Brain microvascular endothelial cell (primary cell): ENCODE data around the gene FOXG1.

Experiments used
- DNase-seq: peaks from one replicate; pipeline ENCODE4 v3.0.0-alpha.2; 2020
- H3K27ac ChIP-seq: fragments of 250-450 bp; sonication (Bioruptor Pico); 2 replicates; pipeline ENCODE4 v1.5.1; 2020; ENCODE audit warnings: mild to moderate bottlenecking, moderate library complexity
- H3K27me3 ChIP-seq: fragments of 250-450 bp; sonication (Bioruptor Pico); replicated peaks from 2 replicates; pipeline ENCODE4 v1.5.1; 2020; ENCODE audit warnings: mild to moderate bottlenecking
- H3K36me3 ChIP-seq: fragments of 250-450 bp; sonication (Bioruptor Pico); replicated peaks from 2 replicates; pipeline ENCODE4 v1.5.1; 2020; ENCODE audit warnings: mild to moderate bottlenecking
- H3K4me3 ChIP-seq: 2 replicates; pipeline ENCODE4 v1.5.1; 2011; ENCODE audit warnings: low read depth, mild to moderate bottlenecking, control low read depth, low read length, moderate library complexity
- in situ Hi-C: cut with HindIII; loops from 2 replicates; pipeline ENCODE4 v1.10.0; 2017; ENCODE audit warnings: low sequenced_read_pairs, low pct_ligation_motif_present
- TF ChIP-seq, protein P1 (sequence below): IDR thresholded peaks from 2 replicates; pipeline ENCODE4 v1.5.1; 2011; ENCODE audit warnings: low read depth, mild to moderate bottlenecking, moderate library complexity, low read length, control low read depth, inconsistent platforms; ENCODE audit errors: missing control alignments

FOXG1 gene

DNA sequence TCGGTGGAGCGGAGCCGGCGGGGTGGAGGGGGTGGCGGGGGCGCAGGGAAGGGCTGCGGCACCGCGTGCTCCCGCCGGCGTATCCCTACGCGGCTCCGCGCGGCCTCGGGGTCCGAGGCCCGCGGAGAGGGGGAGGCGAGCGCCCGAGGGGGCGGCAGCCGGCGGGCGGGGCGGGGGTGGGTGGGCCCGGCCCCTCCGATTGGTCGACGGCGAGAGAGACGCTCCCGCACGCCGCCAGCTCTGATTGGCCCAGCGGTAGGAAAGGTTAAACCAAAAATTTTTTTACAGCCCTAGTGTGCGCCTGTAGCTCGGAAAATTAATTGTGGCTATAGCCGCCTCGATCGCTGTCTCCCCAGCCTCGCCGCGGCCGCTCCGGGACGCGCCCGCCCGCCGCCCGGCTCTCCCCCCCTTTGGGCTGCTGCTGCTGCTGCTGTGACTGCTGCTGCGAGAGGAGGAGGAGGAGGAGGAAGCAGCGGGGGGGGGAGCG, at the start of gene FOXG1:
FOXG1 (plus strand) TSS at position 319 of the 487 bp plus-strand sequence. CDS start 493 bp downstream, outside the sequence.
- TF ChIP-seq, protein P1, sequence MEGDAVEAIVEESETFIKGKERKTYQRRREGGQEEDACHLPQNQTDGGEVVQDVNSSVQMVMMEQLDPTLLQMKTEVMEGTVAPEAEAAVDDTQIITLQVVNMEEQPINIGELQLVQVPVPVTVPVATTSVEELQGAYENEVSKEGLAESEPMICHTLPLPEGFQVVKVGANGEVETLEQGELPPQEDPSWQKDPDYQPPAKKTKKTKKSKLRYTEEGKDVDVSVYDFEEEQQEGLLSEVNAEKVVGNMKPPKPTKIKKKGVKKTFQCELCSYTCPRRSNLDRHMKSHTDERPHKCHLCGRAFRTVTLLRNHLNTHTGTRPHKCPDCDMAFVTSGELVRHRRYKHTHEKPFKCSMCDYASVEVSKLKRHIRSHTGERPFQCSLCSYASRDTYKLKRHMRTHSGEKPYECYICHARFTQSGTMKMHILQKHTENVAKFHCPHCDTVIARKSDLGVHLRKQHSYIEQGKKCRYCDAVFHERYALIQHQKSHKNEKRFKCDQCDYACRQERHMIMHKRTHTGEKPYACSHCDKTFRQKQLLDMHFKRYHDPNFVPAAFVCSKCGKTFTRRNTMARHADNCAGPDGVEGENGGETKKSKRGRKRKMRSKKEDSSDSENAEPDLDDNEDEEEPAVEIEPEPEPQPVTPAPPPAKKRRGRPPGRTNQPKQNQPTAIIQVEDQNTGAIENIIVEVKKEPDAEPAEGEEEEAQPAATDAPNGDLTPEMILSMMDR, result no peak
- Histone ChIP-seq H3K36me3 (no peaks in the 10 kb centered on the region), H3K27me3 (peaks cover 40% of the 10 kb centered on the region), H3K27ac (no peak within 1 kb of the TSS), H3K4me3 (peak within 1 kb of the TSS; percentile 27)
- in situ Hi-C loops, result loop anchor here (25.0 kb wide), 1 partner anchor 771 kb away; no protein-coding TSS in a partner anchor
- no peak for DNase-seq

DNA sequence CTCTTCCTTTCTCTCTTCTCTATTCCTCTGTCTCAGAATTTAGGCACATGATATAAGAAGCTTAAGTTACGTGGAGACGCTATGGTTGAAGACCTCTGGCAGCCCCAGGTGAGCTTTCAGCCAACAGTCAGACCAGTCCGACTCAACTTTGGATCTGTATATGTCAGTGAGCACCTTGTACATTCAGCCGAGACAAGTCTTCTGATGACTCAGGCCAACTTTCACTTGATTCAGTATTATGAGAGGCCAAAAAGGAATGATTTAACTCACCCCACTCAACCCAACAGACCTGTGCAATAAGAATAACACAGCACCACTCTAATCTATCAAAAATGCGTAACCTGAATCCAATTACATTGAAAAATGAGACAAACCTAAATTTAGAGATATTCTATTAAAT, 47.5 kb upstream of the FOXG1 start:
- H3K36me3 ChIP-seq, result no peaks in the 10 kb centered on the region
- no peak overlapping the region for H3K4me3 ChIP-seq
- DNase-seq, result no peak
- in situ Hi-C loops, result no loop called here
- H3K27me3 ChIP-seq, result no peaks in the 10 kb centered on the region
- TF ChIP-seq, protein P1, result no peak
- H3K27ac ChIP-seq, result no peak overlapping the region

DNA sequence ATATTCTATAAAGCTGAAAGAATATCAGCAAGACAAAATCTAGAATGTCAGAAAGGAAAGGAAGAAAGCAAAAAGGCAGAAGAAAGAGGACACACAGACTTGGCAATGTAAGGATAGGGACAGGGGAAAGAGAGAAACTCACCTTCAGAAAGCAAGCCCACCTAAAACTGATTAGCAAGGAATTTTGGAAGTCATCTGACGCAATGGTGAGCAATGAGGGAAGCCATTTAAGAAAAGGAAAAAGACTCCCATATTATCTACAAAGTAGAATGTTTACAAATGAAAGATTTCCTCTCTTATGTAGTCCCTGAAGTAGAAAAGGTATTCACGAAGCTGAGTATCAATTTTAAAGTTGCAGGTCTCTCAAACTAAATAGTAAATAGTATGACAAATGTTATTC, 35.2 kb upstream of the FOXG1 start:
- Histone ChIP-seq H3K36me3 (no peaks in the 10 kb centered on the region), H3K27me3 (no peaks in the 10 kb centered on the region), H3K4me3 (no peak overlapping the region), H3K27ac (no peak overlapping the region)
- TF ChIP-seq, protein P1, result no peak
- in situ Hi-C loops, result no loop called here
- no peak for DNase-seq

DNA sequence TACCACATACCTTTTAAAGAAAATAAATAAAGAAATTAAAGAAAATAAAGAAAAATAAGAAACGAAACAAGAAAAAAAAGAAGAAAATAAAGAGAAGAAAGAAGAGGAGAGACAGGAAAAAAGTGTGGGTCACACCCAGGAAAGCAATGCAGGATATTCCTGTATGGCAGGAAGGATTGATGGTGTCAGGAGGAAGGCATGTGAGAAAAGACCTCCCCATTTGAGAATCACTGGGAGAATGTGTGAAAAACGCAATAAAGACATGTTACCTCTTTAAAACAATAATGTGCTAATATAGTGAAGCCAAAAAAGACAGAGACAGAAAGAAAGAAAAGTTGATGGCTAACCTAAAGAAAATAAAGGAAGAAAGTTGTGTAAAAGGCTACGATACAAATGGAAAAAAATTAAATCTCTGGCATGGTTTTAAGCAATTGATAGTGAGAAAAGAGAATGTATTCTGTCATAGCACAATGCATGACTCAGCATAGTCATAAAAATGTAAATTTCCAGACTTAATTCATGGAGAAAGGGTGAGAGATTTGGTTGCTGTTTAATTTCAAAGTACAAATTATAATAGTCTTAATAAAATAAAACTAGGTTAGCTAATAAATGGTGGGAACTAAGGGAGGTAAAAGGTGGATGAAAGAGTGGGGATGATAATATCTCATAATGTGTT, 24.3 kb upstream of the FOXG1 start:
- no peak for DNase-seq

DNA sequence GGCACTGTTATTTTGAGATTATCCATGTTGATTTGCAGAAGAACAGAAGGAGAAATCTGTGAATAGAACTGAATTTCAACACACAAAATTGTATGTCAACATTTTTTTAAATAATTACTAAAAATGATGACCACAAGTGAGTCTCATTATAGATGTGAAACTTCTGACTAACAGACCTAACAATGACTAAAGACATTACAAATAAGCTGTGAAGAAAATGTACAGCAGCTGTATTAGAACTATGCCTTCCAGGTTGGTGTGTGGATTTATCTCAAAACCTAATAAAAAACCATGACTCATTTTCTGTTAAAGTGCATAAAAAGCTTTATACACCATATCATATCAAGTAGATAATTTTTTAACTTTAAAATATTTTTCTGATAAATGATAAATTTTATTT, 22.5 kb upstream of the FOXG1 start:
- in situ Hi-C loops, result no loop called here
- DNase-seq, result no peak
- Histone ChIP-seq H3K36me3 (no peaks in the 10 kb centered on the region), H3K4me3 (no peak overlapping the region), H3K27me3 (no peaks in the 10 kb centered on the region), H3K27ac (no peak overlapping the region)
- TF ChIP-seq, protein P1, result no peak

More for the DNA sequence above, 24.3 kb upstream of the FOXG1 start:
- in situ Hi-C loops, result no loop called here
- no peaks in the 10 kb centered on the region for H3K36me3 ChIP-seq
- TF ChIP-seq, protein P1, result no peak
- H3K4me3 ChIP-seq, result no peak overlapping the region
- H3K27ac ChIP-seq, result no peak overlapping the region
- H3K27me3 ChIP-seq, result no peaks in the 10 kb centered on the region

DNA sequence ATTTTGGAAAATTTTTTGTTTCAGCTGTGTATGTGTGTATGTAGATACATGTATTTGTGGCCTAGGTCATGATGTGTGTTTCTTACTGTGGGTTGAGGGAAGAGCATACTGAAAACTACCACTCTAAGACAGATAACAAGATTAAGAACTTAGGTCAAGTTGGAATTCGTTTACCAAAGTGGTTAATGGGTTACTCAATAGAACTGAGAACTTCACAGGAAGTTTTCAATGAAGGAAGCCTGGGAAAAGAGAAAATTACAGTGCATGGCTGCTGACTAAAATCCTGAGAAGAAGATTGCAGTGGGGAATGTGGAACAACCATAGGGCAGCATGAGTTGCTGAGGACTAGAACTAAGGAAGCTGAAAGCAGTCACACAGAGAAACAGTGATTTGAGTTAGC, 21.4 kb upstream of the FOXG1 start:
- no peak for DNase-seq
- in situ Hi-C loops, result no loop called here

More for the DNA sequence above, 21.4 kb upstream of the FOXG1 start:
- no peaks in the 10 kb centered on the region for H3K27me3 ChIP-seq
- TF ChIP-seq, protein P1, result no peak
- H3K36me3 ChIP-seq, result no peaks in the 10 kb centered on the region
- H3K4me3 ChIP-seq, result no peak overlapping the region
- no peak overlapping the region for H3K27ac ChIP-seq
